ENCODE data around the gene TP73. TPM values are rescaled to one million over a fixed set of nuclear protein-coding genes. Genes with fewer than 3 reads are reported as not detected.

Gene TP73
- total RNA-seq, 1 donor from 2014 or later: not detected

- no peak overlapping the region for H3K27ac Mint-ChIP-seq (ENCODE audit: unreplicated experiment)
- H3K4me1 Mint-ChIP-seq (ENCODE audit: unreplicated experiment): peaks cover 2% of the 10 kb centered on the region
- no peak for DNase-seq (ENCODE audit: low spot score)
- TF ChIP-seq CTCF (IDR thresholded peaks at IDR 0.05; ENCODE audit: unreplicated experiment): no peak
- peaks cover 11% of the 10 kb centered on the region for H3K36me3 Mint-ChIP-seq (ENCODE audit: low read depth, unreplicated experiment)
- no peak overlapping the region for H3K4me3 Mint-ChIP-seq (ENCODE audit: unreplicated experiment)
- no peaks in the 10 kb centered on the region for H3K9me3 Mint-ChIP-seq (ENCODE audit: unreplicated experiment)
- no peaks in the 10 kb centered on the region for H3K27me3 Mint-ChIP-seq (ENCODE audit: unreplicated experiment)
Observed at GRCh38 chr1:3740042-3740441, 87.7 kb downstream of the TP73 start.

- TF ChIP-seq CTCF (IDR thresholded peaks at IDR 0.05; ENCODE audit: unreplicated experiment): no peak
- H3K36me3 Mint-ChIP-seq (ENCODE audit: low read depth, unreplicated experiment): peaks cover 14% of the 10 kb centered on the region
- no peak for DNase-seq (ENCODE audit: low spot score)
Observed at GRCh38 chr1:3740752-3741151, 88.4 kb downstream of the TP73 start.

GRCh38 chr1:3741566-3742438 is 89.5 kb downstream of the TP73 start:
- peak overlapping the region; percentile 80 for H3K4me3 Mint-ChIP-seq (ENCODE audit: unreplicated experiment)
- H3K4me1 Mint-ChIP-seq (ENCODE audit: unreplicated experiment): peaks cover 17% of the 10 kb centered on the region
- H3K27ac Mint-ChIP-seq (ENCODE audit: unreplicated experiment): no peak overlapping the region
- H3K36me3 Mint-ChIP-seq (ENCODE audit: low read depth, unreplicated experiment): peaks cover 14% of the 10 kb centered on the region
- no peak for TF ChIP-seq CTCF (IDR thresholded peaks at IDR 0.05; ENCODE audit: unreplicated experiment)
- H3K9me3 Mint-ChIP-seq (ENCODE audit: unreplicated experiment): no peaks in the 10 kb centered on the region
- DNase-seq (ENCODE audit: low spot score): no peak
- peaks cover 4% of the 10 kb centered on the region for H3K27me3 Mint-ChIP-seq (ENCODE audit: unreplicated experiment)

More at GRCh38 chr1:3740752-3741151, 88.4 kb downstream of the TP73 start:
- no peak overlapping the region for H3K4me3 Mint-ChIP-seq (ENCODE audit: unreplicated experiment)
- H3K9me3 Mint-ChIP-seq (ENCODE audit: unreplicated experiment): no peaks in the 10 kb centered on the region
- H3K4me1 Mint-ChIP-seq (ENCODE audit: unreplicated experiment): peaks cover 9% of the 10 kb centered on the region
- H3K27me3 Mint-ChIP-seq (ENCODE audit: unreplicated experiment): peaks cover under 1% of the 10 kb centered on the region
- H3K27ac Mint-ChIP-seq (ENCODE audit: unreplicated experiment): no peak overlapping the region

- no peak overlapping the region for H3K4me3 Mint-ChIP-seq (ENCODE audit: unreplicated experiment)
- no peak for TF ChIP-seq CTCF (IDR thresholded peaks at IDR 0.05; ENCODE audit: unreplicated experiment)
- no peak for DNase-seq (ENCODE audit: low spot score)
- peaks cover 4% of the 10 kb centered on the region for H3K27me3 Mint-ChIP-seq (ENCODE audit: unreplicated experiment)
- no peaks in the 10 kb centered on the region for H3K9me3 Mint-ChIP-seq (ENCODE audit: unreplicated experiment)
- H3K4me1 Mint-ChIP-seq (ENCODE audit: unreplicated experiment): peaks cover 17% of the 10 kb centered on the region
- peaks cover 14% of the 10 kb centered on the region for H3K36me3 Mint-ChIP-seq (ENCODE audit: low read depth, unreplicated experiment)
- no peak overlapping the region for H3K27ac Mint-ChIP-seq (ENCODE audit: unreplicated experiment)
Observed at GRCh38 chr1:3742439-3743298, 90.4 kb downstream of the TP73 start.

Measured in endothelial cell (in vitro differentiated cells).